ENCODE data around the gene TMEM151A.

TMEM151A gene

GRCh38 chr11:66337103-66337899 is 45.6 kb downstream of the TMEM151A start:
- no CpG with 5 or more reads among the region's 18 CpGs for WGBS (ENCODE audit: extremely low coverage, insufficient coverage, insufficient read length)
- no peak for DNase-seq
- no peaks in the 10 kb centered on the region for H3K27me3 ChIP-seq (ENCODE audit: insufficient read depth, low read length)

GRCh38 chr11:66338276-66339161 is 46.8 kb downstream of the TMEM151A start:
- Histone ChIP-seq H2AK5ac (ENCODE audit: low read length) (no peak overlapping the region), H3K4me1 (ENCODE audit: control insufficient read depth in 1 of 2, insufficient read depth in 2 of 2, low read length in 2 of 2) (peaks cover 13 to 15% of the 10 kb centered on the region in 2 experiments), H4K91ac (ENCODE audit: low read depth, low read length) (no peak overlapping the region), H3K36me3 (ENCODE audit: control insufficient read depth in 1 of 2, insufficient read depth in 2 of 2, low read length in 2 of 2) (peaks cover 48 to 49% of the 10 kb centered on the region in 2 experiments), H3K27me3 (ENCODE audit: insufficient read depth, low read length) (no peaks in the 10 kb centered on the region), H3K27ac (ENCODE audit: low read depth, low read length) (no peak overlapping the region), H3K79me1 (ENCODE audit: low read length) (peaks cover 7% of the 10 kb centered on the region), H2BK12ac (ENCODE audit: low read length) (no peak overlapping the region), H3K79me2 (ENCODE audit: control insufficient read depth, insufficient read depth, low read length, poor library complexity) (peaks cover 4% of the 10 kb centered on the region), H3K9me3 (ENCODE audit: insufficient read depth, low read depth, low read length) (peaks cover 4% of the 10 kb centered on the region), H3K18ac (ENCODE audit: low read length) (no peak overlapping the region), H4K12ac (ENCODE audit: low read depth, low read length) (no peak overlapping the region), H3K4me3 (ENCODE audit: low read depth, low read length) (no peak overlapping the region), H3K4me2 (ENCODE audit: low read length) (no peak overlapping the region), H2AFZ (ENCODE audit: insufficient read depth, low read length, poor library complexity) (no peak overlapping the region), H3K4ac (ENCODE audit: low read depth, low read length) (no peak overlapping the region), H3K23ac (ENCODE audit: low read length) (no peak overlapping the region), H2BK5ac (ENCODE audit: low read depth, low read length, poor library complexity) (no peak overlapping the region), H2BK120ac (ENCODE audit: insufficient read depth, low read length, poor library complexity) (no peak overlapping the region), H3K14ac (ENCODE audit: low read length) (no peak overlapping the region), H4K8ac (ENCODE audit: low read depth, low read length) (no peak overlapping the region), H3K9ac (ENCODE audit: low read length) (no peak overlapping the region)
- WGBS (ENCODE audit: extremely low coverage, insufficient coverage, insufficient read length): no CpG with 5 or more reads among the region's 17 CpGs
- DNase-seq: no peak

More at GRCh38 chr11:66337103-66337899, 45.6 kb downstream of the TMEM151A start:
- Histone ChIP-seq H2BK12ac (ENCODE audit: low read length) (no peak overlapping the region), H3K36me3 (ENCODE audit: control insufficient read depth in 1 of 2, insufficient read depth in 2 of 2, low read length in 2 of 2) (peaks cover 49 to 56% of the 10 kb centered on the region in 2 experiments), H3K4me1 (ENCODE audit: control insufficient read depth in 1 of 2, insufficient read depth in 2 of 2, low read length in 2 of 2) (peaks cover 13 to 15% of the 10 kb centered on the region in 2 experiments), H3K79me1 (ENCODE audit: low read length) (peaks cover 7% of the 10 kb centered on the region), H2BK120ac (ENCODE audit: insufficient read depth, low read length, poor library complexity) (no peak overlapping the region), H3K18ac (ENCODE audit: low read length) (no peak overlapping the region), H4K91ac (ENCODE audit: low read depth, low read length) (no peak overlapping the region), H2AFZ (ENCODE audit: insufficient read depth, low read length, poor library complexity) (no peak overlapping the region), H2AK5ac (ENCODE audit: low read length) (no peak overlapping the region), H3K4me2 (ENCODE audit: low read length) (no peak overlapping the region), H3K9me3 (ENCODE audit: insufficient read depth, low read depth, low read length) (peaks cover 4% of the 10 kb centered on the region), H3K23ac (ENCODE audit: low read length) (no peak overlapping the region), H2BK5ac (ENCODE audit: low read depth, low read length, poor library complexity) (no peak overlapping the region), H3K79me2 (ENCODE audit: control insufficient read depth, insufficient read depth, low read length, poor library complexity) (peaks cover 4% of the 10 kb centered on the region), H3K9ac (ENCODE audit: low read length) (no peak overlapping the region), H4K12ac (ENCODE audit: low read depth, low read length) (no peak overlapping the region), H4K8ac (ENCODE audit: low read depth, low read length) (no peak overlapping the region), H3K14ac (ENCODE audit: low read length) (no peak overlapping the region), H3K4ac (ENCODE audit: low read depth, low read length) (no peak overlapping the region), H3K4me3 (ENCODE audit: low read depth, low read length) (no peak overlapping the region), H3K27ac (ENCODE audit: low read depth, low read length) (no peak overlapping the region)

GRCh38 chr11:66339162-66339675 is 47.5 kb downstream of the TMEM151A start:
- Histone ChIP-seq H4K12ac (ENCODE audit: low read depth, low read length) (no peak overlapping the region), H3K4me1 (ENCODE audit: control insufficient read depth in 1 of 2, insufficient read depth in 2 of 2, low read length in 2 of 2) (peaks cover 13 to 15% of the 10 kb centered on the region in 2 experiments), H3K4me3 (ENCODE audit: low read depth, low read length) (no peak overlapping the region), H4K91ac (ENCODE audit: low read depth, low read length) (no peak overlapping the region), H2AFZ (ENCODE audit: insufficient read depth, low read length, poor library complexity) (no peak overlapping the region), H2BK5ac (ENCODE audit: low read depth, low read length, poor library complexity) (no peak overlapping the region), H3K4me2 (ENCODE audit: low read length) (no peak overlapping the region), H3K18ac (ENCODE audit: low read length) (no peak overlapping the region), H3K23ac (ENCODE audit: low read length) (no peak overlapping the region), H2AK5ac (ENCODE audit: low read length) (no peak overlapping the region), H3K4ac (ENCODE audit: low read depth, low read length) (no peak overlapping the region), H3K9ac (ENCODE audit: low read length) (no peak overlapping the region), H3K27ac (ENCODE audit: low read depth, low read length) (no peak overlapping the region), H3K36me3 (ENCODE audit: control insufficient read depth in 1 of 2, insufficient read depth in 2 of 2, low read length in 2 of 2) (peaks cover 46 to 47% of the 10 kb centered on the region in 2 experiments), H3K27me3 (ENCODE audit: insufficient read depth, low read length) (no peaks in the 10 kb centered on the region), H3K79me1 (ENCODE audit: low read length) (peaks cover 7% of the 10 kb centered on the region), H3K14ac (ENCODE audit: low read length) (no peak overlapping the region), H4K8ac (ENCODE audit: low read depth, low read length) (no peak overlapping the region), H2BK120ac (ENCODE audit: insufficient read depth, low read length, poor library complexity) (no peak overlapping the region), H3K9me3 (ENCODE audit: insufficient read depth, low read depth, low read length) (peaks cover 4% of the 10 kb centered on the region), H2BK12ac (ENCODE audit: low read length) (no peak overlapping the region), H3K79me2 (ENCODE audit: control insufficient read depth, insufficient read depth, low read length, poor library complexity) (peaks cover 4% of the 10 kb centered on the region)
- no CpG with 5 or more reads among the region's 6 CpGs for WGBS (ENCODE audit: extremely low coverage, insufficient coverage, insufficient read length)
- no peak for DNase-seq

- H2AFZ ChIP-seq (ENCODE audit: insufficient read depth, low read length, poor library complexity): no peak overlapping the region
- H3K9ac ChIP-seq (ENCODE audit: low read length): no peak overlapping the region
- no peak overlapping the region for H2BK12ac ChIP-seq (ENCODE audit: low read length)
- H2AK5ac ChIP-seq (ENCODE audit: low read length): no peak overlapping the region
- no peak overlapping the region for H3K4me2 ChIP-seq (ENCODE audit: low read length)
- no peak overlapping the region for H2BK5ac ChIP-seq (ENCODE audit: low read depth, low read length, poor library complexity)
- peaks cover 46 to 47% of the 10 kb centered on the region in 2 experiments for H3K36me3 ChIP-seq (ENCODE audit: control insufficient read depth in 1 of 2, insufficient read depth in 2 of 2, low read length in 2 of 2)
- H4K8ac ChIP-seq (ENCODE audit: low read depth, low read length): no peak overlapping the region
- no peak overlapping the region for H4K91ac ChIP-seq (ENCODE audit: low read depth, low read length)
- no peak overlapping the region for H2BK120ac ChIP-seq (ENCODE audit: insufficient read depth, low read length, poor library complexity)
- no peak overlapping the region for H3K4me3 ChIP-seq (ENCODE audit: low read depth, low read length)
- H3K9me3 ChIP-seq (ENCODE audit: insufficient read depth, low read depth, low read length): peaks cover 4% of the 10 kb centered on the region
- H3K14ac ChIP-seq (ENCODE audit: low read length): no peak overlapping the region
- no peak overlapping the region for H3K23ac ChIP-seq (ENCODE audit: low read length)
- H3K79me1 ChIP-seq (ENCODE audit: low read length): peaks cover 10% of the 10 kb centered on the region
- no peak overlapping the region for H4K12ac ChIP-seq (ENCODE audit: low read depth, low read length)
- no peak overlapping the region for H3K18ac ChIP-seq (ENCODE audit: low read length)
- no CpG with 5 or more reads among the region's 14 CpGs for WGBS (ENCODE audit: extremely low coverage, insufficient coverage, insufficient read length)
- no peak overlapping the region for H3K27ac ChIP-seq (ENCODE audit: low read depth, low read length)
- no peaks in the 10 kb centered on the region for H3K27me3 ChIP-seq (ENCODE audit: insufficient read depth, low read length)
- H3K79me2 ChIP-seq (ENCODE audit: control insufficient read depth, insufficient read depth, low read length, poor library complexity): peaks cover 9% of the 10 kb centered on the region
- no peak for DNase-seq
- H3K4me1 ChIP-seq (ENCODE audit: control insufficient read depth in 1 of 2, insufficient read depth in 2 of 2, low read length in 2 of 2): peaks cover 13 to 15% of the 10 kb centered on the region in 2 experiments
- H3K4ac ChIP-seq (ENCODE audit: low read depth, low read length): no peak overlapping the region
Observed at GRCh38 chr11:66339686-66340483, 48.2 kb downstream of the TMEM151A start.

Measured in trophoblast cell (in vitro differentiated cells and primary cell).